Sigmoid colon (tissue), 3 donors: ENCODE data around the gene STKLD1.

Source experiments
- CTCF ChIP-seq, 4 experiments: fragments of 450-650 bp in 3 of 4; fragments of 200-600 bp in 1 of 4; IDR thresholded peaks; one replicate each; pipeline ENCODE4 v1.5.1; 2016 to 2019; ENCODE audit warnings: antibody characterized with exemption in 4 of 4, mild to moderate bottlenecking in 3 of 4, moderate library complexity in 2 of 4
- POLR2A ChIP-seq, 2 donors: fragments of 450-650 bp; IDR thresholded peaks; one replicate each; pipeline ENCODE4 v1.6.1; 2016; ENCODE audit warnings: antibody characterized with exemption in 2 of 2, mild to moderate bottlenecking in 2 of 2, moderate library complexity in 2 of 2

GRCh38 chr9:133382507-133383141 lies 6.5 kb downstream of the STKLD1 start:
- TF ChIP-seq CTCF (IDR thresholded peaks at IDR 0.05), result no peak
- no peak for TF ChIP-seq POLR2A (IDR thresholded peaks at IDR 0.05)
